ENCODE measurements around the gene DUXB. TPM values are rescaled to one million over a fixed set of nuclear protein-coding genes. Genes with fewer than 3 reads are reported as not detected.

Gene DUXB
- total RNA-seq, 1 experiment from 2014 or later: not detected

DNA sequence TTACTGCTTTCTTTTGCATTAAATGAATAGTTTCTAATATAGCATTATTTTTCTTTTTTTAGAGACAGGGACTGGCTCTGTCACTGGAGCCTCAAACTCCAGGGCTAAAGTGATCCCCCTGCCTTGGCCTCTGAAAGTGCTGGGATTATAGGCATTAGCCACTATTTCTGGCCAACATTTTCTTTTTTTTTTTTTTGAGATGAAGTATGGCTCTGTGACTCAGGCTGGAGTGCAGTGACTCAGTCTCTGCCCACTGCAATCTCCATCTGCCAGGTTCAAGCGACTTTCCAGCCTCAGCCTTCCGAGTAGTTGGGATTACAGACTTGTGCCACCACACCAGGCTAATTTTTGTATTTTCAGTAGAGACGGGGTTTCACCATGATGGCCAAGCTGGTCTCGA, 2.0 kb upstream of the DUXB start:
- Histone ChIP-seq H4K8ac (replicated peaks; ENCODE audit: insufficient read length, low read depth, low read length) (no peak overlapping the region), H4K20me1 (ENCODE audit: control insufficient read depth, insufficient read depth, insufficient read length) (no peaks in the 10 kb centered on the region), H3K14ac (ENCODE audit: insufficient read depth, low read length) (no peak overlapping the region), H2AFZ (ENCODE audit: low read length) (no peak overlapping the region), H3K23me2 (ENCODE audit: insufficient read length, low read depth, low read length, poor library complexity, severe bottlenecking) (no peaks in the 10 kb centered on the region), H4K91ac (ENCODE audit: insufficient read length, low read depth, low read length) (no peak overlapping the region), H3K9me3 (ENCODE audit: control insufficient read depth, low read depth, low read length) (no peaks in the 10 kb centered on the region), H2BK20ac (ENCODE audit: low read depth, low read length, poor library complexity, severe bottlenecking) (no peak overlapping the region), H4K5ac (ENCODE audit: insufficient read length, low read depth, low read length) (no peak overlapping the region), H3K79me1 (ENCODE audit: insufficient read depth, low read depth, low read length, poor library complexity, severe bottlenecking) (no peaks in the 10 kb centered on the region), H2BK5ac (ENCODE audit: insufficient read length, low read length) (no peak overlapping the region), H3K27me3 (ENCODE audit: insufficient read depth, low read length) (no peaks in the 10 kb centered on the region), H3K9ac (ENCODE audit: extremely low read depth, insufficient read length, low read length) (no peak overlapping the region), H3K79me2 (ENCODE audit: insufficient read depth, low read length) (no peaks in the 10 kb centered on the region), H3K18ac (ENCODE audit: insufficient read length, low read depth, low read length) (no peak overlapping the region), H2BK15ac (ENCODE audit: low read depth, low read length) (no peak overlapping the region), H2BK120ac (ENCODE audit: low read depth, low read length, poor library complexity, severe bottlenecking) (no peak overlapping the region), H3K4me1 (ENCODE audit: insufficient read depth, low read length) (no peaks in the 10 kb centered on the region), H2AK5ac (ENCODE audit: insufficient read length, low read length) (no peak overlapping the region), H3K4me2 (ENCODE audit: insufficient read depth, insufficient read length, low read length) (no peak overlapping the region), H3K4ac (ENCODE audit: low read depth, low read length) (no peak overlapping the region), H3K56ac (ENCODE audit: insufficient read length, low read depth, low read length) (no peak overlapping the region), H3K27ac (ENCODE audit: insufficient read length, low read depth, low read length) (no peak overlapping the region), H2BK12ac (ENCODE audit: insufficient read length, low read depth, low read length) (no peak overlapping the region), H3K23ac (ENCODE audit: insufficient read length, low read depth, low read length) (no peak overlapping the region), H3T11ph (ENCODE audit: low read length) (no peak overlapping the region)
- H3K9me3 Mint-ChIP-seq: peaks cover under 1% of the 10 kb centered on the region in 2 experiments; a peak in 4 of 5 replicates
- no CpG with 5 or more reads among the region's 4 CpGs for WGBS (ENCODE audit: extremely low coverage, insufficient read length, low lambda C conversion rate)
- no peak overlapping the region for H3K4me3 Mint-ChIP-seq
- no peak for TF ChIP-seq CTCF (conservative IDR thresholded peaks at IDR 0.05)
- no peak for DNase-seq
- peaks cover 1% of the 10 kb centered on the region; the same call in 1 of the 2 replicates for H3K27me3 Mint-ChIP-seq (ENCODE audit: low read depth)
- H3K4me1 Mint-ChIP-seq: peaks cover 16 to 22% of the 10 kb centered on the region in 2 experiments
- no peak overlapping the region for H3K27ac Mint-ChIP-seq
- no peaks in the 10 kb centered on the region for H3K36me3 Mint-ChIP-seq (ENCODE audit: insufficient read depth in 1 of 3, low read depth in 3 of 3)

Measured in H9 (cell line).